Testis (tissue), 5 donors: ENCODE results near the gene ATP5F1A. TPM values are rescaled to one million over a fixed set of nuclear protein-coding genes. Genes with fewer than 3 reads are reported as not detected.

Source experiments
- DNase-seq: peaks from one replicate; pipeline ENCODE4 v3.0.0-alpha.2; 2019
- H3K27ac ChIP-seq, 2 donors: fragments of 200-600 bp; sonication (generic); one replicate each; pipeline ENCODE4 v1.5.1; 2019
- H3K27me3 ChIP-seq: fragments of 200-600 bp; sonication (generic); one replicate; pipeline ENCODE4 v1.5.1; 2019
- H3K36me3 ChIP-seq: fragments of 200-600 bp; sonication (generic); one replicate; pipeline ENCODE4 v1.5.1; 2017; ENCODE audit warnings: low read depth; ENCODE audit errors: missing control alignments
- H3K4me1 ChIP-seq: fragments of 200-600 bp; sonication (generic); one replicate; pipeline ENCODE4 v1.5.1; 2019
- H3K4me3 ChIP-seq, 2 donors: fragments of 200-600 bp; sonication (generic); one replicate each; pipeline ENCODE4 v1.5.1; 2017 to 2019
- H3K9me3 ChIP-seq: fragments of 200-600 bp; sonication (generic); one replicate; pipeline ENCODE4 v1.5.1; 2017
- CTCF ChIP-seq, 3 experiments: fragments of 450-650 bp in 2 of 3; fragments of 200-600 bp in 1 of 3; sonication (generic) in 1 of 3; IDR thresholded peaks; one replicate each; pipeline ENCODE4 v1.5.1; 2016 to 2019; ENCODE audit warnings: antibody characterized with exemption in 3 of 3, mild to moderate bottlenecking in 2 of 3, moderate library complexity in 1 of 3
- POLR2A ChIP-seq: fragments of 450-650 bp; IDR thresholded peaks from one replicate; pipeline ENCODE4 v1.6.1; 2017; ENCODE audit warnings: antibody characterized with exemption, mild to moderate bottlenecking, moderate library complexity
- WGBS, 2 donors: methylation state at CpG; one replicate each; pipeline ENCODE4 v1.1.5; 2018; 5-methylcytosine and 5-hydroxymethylcytosine counted together
- intact Hi-C: fragments of 100-400 bp; cut with DNase I; formaldehyde crosslinking; loops from one replicate; pipeline ENCODE4 v1.15.1; 2023; ENCODE audit warnings: low total_unique reads
- long read RNA-seq, 2 donors: transcript quantifications; one replicate each; lab custom pipeline, GENCODE V29; 2026
- polyA plus RNA-seq: library from polyadenylated mRNA; stranded (reverse); fragments of 350-450 nt; fragmentation: Illumina TruSeq; extraction: RNeasy Lipid Tissue Mini Kit (QIAGEN cat#74804); gene quantifications from one replicate; pipeline ENCODE4 v1.2.3, GENCODE V29; 2014; ENCODE audit warnings: low read depth, low replicate concordance; ENCODE audit not compliant: insufficient read depth
- total RNA-seq, 2 donors: library from RNA; depleted of rRNA; stranded (reverse); fragments of >200 nt; gene quantifications; one replicate each; pipeline ENCODE4 v1.2.3, GENCODE V29; 2016

Gene ATP5F1A
- total RNA-seq (100 to 1,000 TPM; 479 to 592 TPM), polyA plus RNA-seq (430 TPM)
- long read RNA-seq, donor 1, full-length matches to known transcripts: 329 of 708 reads
- long read RNA-seq, donor 1, partial matches to known transcripts: 349 of 708 reads
- long read RNA-seq, donor 1, other reads (novel, unspliced or antisense): 30 of 708 reads
- long read RNA-seq, donor 2, full-length matches to known transcripts: 189 of 340 reads
- long read RNA-seq, donor 2, partial matches to known transcripts: 151 of 340 reads
- long read RNA-seq, donor 2, other reads (novel, unspliced or antisense): 0 of 340 reads

GRCh38 chr18:46097801-46098615 is at the start of gene ATP5F1A:
ATP5F1A (minus strand) TSS chr18:46098296; CDS start chr18:46098231, 65 bp downstream.
- no peaks in the 10 kb centered on the region for H3K9me3 ChIP-seq
- intact Hi-C loops: no loop called here
- 0 to 1% methylated on average over 42 to 45 of the region's 53 CpGs for WGBS, 2 donors
- H3K27ac ChIP-seq: peak within 1 kb of the TSS; percentile 92 to 93
- peak; percentile 95 for DNase-seq
- H3K27me3 ChIP-seq: no peaks in the 10 kb centered on the region
- peaks cover 20% of the 10 kb centered on the region for H3K4me1 ChIP-seq
- H3K4me3 ChIP-seq: peak within 1 kb of the TSS; percentile 81 to 97
- no peaks in the 10 kb centered on the region for H3K36me3 ChIP-seq
- TF ChIP-seq POLR2A (no peak), CTCF (IDR thresholded peaks at IDR 0.05) (no peak)

- no peak for DNase-seq
- no peak for TF ChIP-seq CTCF (IDR thresholded peaks at IDR 0.05)
- no peak for TF ChIP-seq POLR2A
- no peaks in the 10 kb centered on the region for H3K27me3 ChIP-seq
- H3K36me3 ChIP-seq: no peaks in the 10 kb centered on the region
- intact Hi-C loops: no loop called here
- WGBS, 2 donors: 88 to 93% methylated on average over 4 of the region's 4 CpGs
- no peak overlapping the region for H3K27ac ChIP-seq
- no peaks in the 10 kb centered on the region for H3K9me3 ChIP-seq
- H3K4me1 ChIP-seq: no peaks in the 10 kb centered on the region
- H3K4me3 ChIP-seq: no peak overlapping the region
Observed at GRCh38 chr18:46141199-46141598, 43.1 kb upstream of the ATP5F1A start.

GRCh38 chr18:46140173-46140572 is 42.1 kb upstream of the ATP5F1A start:
- TF ChIP-seq CTCF (IDR thresholded peaks at IDR 0.05): no peak
- TF ChIP-seq POLR2A: no peak
- H3K9me3 ChIP-seq: no peaks in the 10 kb centered on the region
- no peak overlapping the region for H3K4me3 ChIP-seq
- H3K4me1 ChIP-seq: no peaks in the 10 kb centered on the region
- H3K36me3 ChIP-seq: no peaks in the 10 kb centered on the region
- no peak for DNase-seq
- intact Hi-C loops: no loop called here
- H3K27me3 ChIP-seq: no peaks in the 10 kb centered on the region
- 92 to 97% methylated on average over 4 of the region's 4 CpGs for WGBS, 2 donors
- no peak overlapping the region for H3K27ac ChIP-seq

- 49% methylated on average over 9 of the region's 9 CpGs for WGBS, 2 donors
- intact Hi-C loops: no loop called here
- DNase-seq: peak; percentile 41
Observed at GRCh38 chr18:46134920-46135675, 37.0 kb upstream of the ATP5F1A start.

More at GRCh38 chr18:46134920-46135675, 37.0 kb upstream of the ATP5F1A start:
- Histone ChIP-seq H3K4me1 (peaks cover 3% of the 10 kb centered on the region), H3K4me3 (no peak overlapping the region), H3K27me3 (no peaks in the 10 kb centered on the region), H3K9me3 (no peaks in the 10 kb centered on the region), H3K36me3 (no peaks in the 10 kb centered on the region), H3K27ac (no peak overlapping the region)
- TF ChIP-seq POLR2A (no peak), CTCF (IDR thresholded peaks at IDR 0.05) (no peak)
